Activated naive CD8-positive, alpha-beta T cell (primary cell): ENCODE measurements around the gene CYP46A1.

Experiments
- H3K27ac Mint-ChIP-seq: one replicate; pipeline ENCODE4 v1.8.0; 2021; ENCODE audit warnings: mixed read lengths
- H3K27me3 Mint-ChIP-seq: one replicate; pipeline ENCODE4 v1.8.0; 2021; ENCODE audit warnings: mixed read lengths
- H3K36me3 Mint-ChIP-seq: one replicate; pipeline ENCODE4 v1.8.0; 2021; ENCODE audit warnings: mixed read lengths
- H3K4me1 Mint-ChIP-seq: one replicate; pipeline ENCODE4 v1.8.0; 2021; ENCODE audit warnings: low read depth, mixed read lengths
- H3K4me3 Mint-ChIP-seq: one replicate; pipeline ENCODE4 v1.8.0; 2021; ENCODE audit warnings: mild to moderate bottlenecking, mixed read lengths
- H3K9me3 Mint-ChIP-seq: one replicate; pipeline ENCODE4 v1.8.0; 2021; ENCODE audit warnings: low read depth, mixed read lengths

Gene CYP46A1

GRCh38 chr14:99700379-99700778 is 16.3 kb downstream of the CYP46A1 start:
- Mint-ChIP-seq H3K27ac (no peak overlapping the region), H3K36me3 (peaks cover 15% of the 10 kb centered on the region), H3K27me3 (peaks cover 4% of the 10 kb centered on the region), H3K4me1 (peaks cover 5% of the 10 kb centered on the region), H3K9me3 (peaks cover 13% of the 10 kb centered on the region), H3K4me3 (no peak overlapping the region)

- H3K27me3 Mint-ChIP-seq: peaks cover 4% of the 10 kb centered on the region
- H3K27ac Mint-ChIP-seq: no peak overlapping the region
- peaks cover 15% of the 10 kb centered on the region for H3K36me3 Mint-ChIP-seq
- peaks cover 5% of the 10 kb centered on the region for H3K4me1 Mint-ChIP-seq
- H3K4me3 Mint-ChIP-seq: no peak overlapping the region
- peaks cover 13% of the 10 kb centered on the region for H3K9me3 Mint-ChIP-seq
Observed at GRCh38 chr14:99701260-99701659, 17.2 kb downstream of the CYP46A1 start.

GRCh38 chr14:99702115-99702514 is 18.0 kb downstream of the CYP46A1 start:
- no peak overlapping the region for H3K4me3 Mint-ChIP-seq
- peaks cover 18% of the 10 kb centered on the region for H3K36me3 Mint-ChIP-seq
- H3K4me1 Mint-ChIP-seq: peaks cover 5% of the 10 kb centered on the region
- H3K9me3 Mint-ChIP-seq: peaks cover 13% of the 10 kb centered on the region
- H3K27ac Mint-ChIP-seq: no peak overlapping the region
- peaks cover 4% of the 10 kb centered on the region for H3K27me3 Mint-ChIP-seq

GRCh38 chr14:99703381-99703780 is 19.3 kb downstream of the CYP46A1 start:
- Mint-ChIP-seq H3K27me3 (peaks cover 4% of the 10 kb centered on the region), H3K9me3 (peaks cover 13% of the 10 kb centered on the region)

GRCh38 chr14:99704037-99704436 is 19.9 kb downstream of the CYP46A1 start:
- Mint-ChIP-seq H3K36me3 (peaks cover 18% of the 10 kb centered on the region), H3K27ac (no peak overlapping the region), H3K27me3 (peaks cover 6% of the 10 kb centered on the region), H3K4me1 (peaks cover 3% of the 10 kb centered on the region), H3K4me3 (no peak overlapping the region), H3K9me3 (peaks cover 13% of the 10 kb centered on the region)

More at GRCh38 chr14:99703381-99703780, 19.3 kb downstream of the CYP46A1 start:
- Mint-ChIP-seq H3K4me3 (no peak overlapping the region), H3K27ac (no peak overlapping the region), H3K36me3 (peaks cover 18% of the 10 kb centered on the region), H3K4me1 (peaks cover 5% of the 10 kb centered on the region)

- peaks cover 5% of the 10 kb centered on the region for H3K27me3 Mint-ChIP-seq
- no peaks in the 10 kb centered on the region for H3K4me1 Mint-ChIP-seq
- no peak overlapping the region for H3K4me3 Mint-ChIP-seq
- peaks cover 18% of the 10 kb centered on the region for H3K36me3 Mint-ChIP-seq
- no peak overlapping the region for H3K27ac Mint-ChIP-seq
- H3K9me3 Mint-ChIP-seq: peaks cover 13% of the 10 kb centered on the region
Observed at GRCh38 chr14:99706107-99706900, 22.2 kb downstream of the CYP46A1 start.

- Mint-ChIP-seq H3K27ac (no peak overlapping the region), H3K4me1 (no peaks in the 10 kb centered on the region), H3K9me3 (peaks cover 19% of the 10 kb centered on the region), H3K36me3 (peaks cover 18% of the 10 kb centered on the region), H3K4me3 (no peak overlapping the region), H3K27me3 (peaks cover 7% of the 10 kb centered on the region)
Observed at GRCh38 chr14:99707420-99707819, 23.3 kb downstream of the CYP46A1 start.

GRCh38 chr14:99707921-99708320 is 23.8 kb downstream of the CYP46A1 start:
- H3K36me3 Mint-ChIP-seq: peaks cover 16% of the 10 kb centered on the region
- no peak overlapping the region for H3K4me3 Mint-ChIP-seq
- H3K27me3 Mint-ChIP-seq: peaks cover 11% of the 10 kb centered on the region
- H3K9me3 Mint-ChIP-seq: peaks cover 21% of the 10 kb centered on the region
- H3K4me1 Mint-ChIP-seq: no peaks in the 10 kb centered on the region
- H3K27ac Mint-ChIP-seq: no peak overlapping the region

GRCh38 chr14:99708449-99708848 is 24.4 kb downstream of the CYP46A1 start:
- H3K9me3 Mint-ChIP-seq: peaks cover 16% of the 10 kb centered on the region
- no peak overlapping the region for H3K27ac Mint-ChIP-seq
- peaks cover 11% of the 10 kb centered on the region for H3K27me3 Mint-ChIP-seq
- peaks cover 11% of the 10 kb centered on the region for H3K36me3 Mint-ChIP-seq
- H3K4me1 Mint-ChIP-seq: no peaks in the 10 kb centered on the region
- H3K4me3 Mint-ChIP-seq: no peak overlapping the region

GRCh38 chr14:99713972-99714371 is 29.9 kb downstream of the CYP46A1 start:
- no peak overlapping the region for H3K4me3 Mint-ChIP-seq
- H3K36me3 Mint-ChIP-seq: no peaks in the 10 kb centered on the region
- no peaks in the 10 kb centered on the region for H3K4me1 Mint-ChIP-seq
- peaks cover 8% of the 10 kb centered on the region for H3K27me3 Mint-ChIP-seq
- H3K27ac Mint-ChIP-seq: no peak overlapping the region
- peaks cover 13% of the 10 kb centered on the region for H3K9me3 Mint-ChIP-seq

GRCh38 chr14:99715266-99716000 is 31.3 kb downstream of the CYP46A1 start:
- Mint-ChIP-seq H3K9me3 (peaks cover 13% of the 10 kb centered on the region), H3K27me3 (peaks cover 10% of the 10 kb centered on the region), H3K4me1 (no peaks in the 10 kb centered on the region), H3K4me3 (no peak overlapping the region), H3K27ac (no peak overlapping the region), H3K36me3 (no peaks in the 10 kb centered on the region)

- no peak overlapping the region for H3K4me3 Mint-ChIP-seq
- no peaks in the 10 kb centered on the region for H3K36me3 Mint-ChIP-seq
- H3K27me3 Mint-ChIP-seq: peaks cover 10% of the 10 kb centered on the region
- H3K4me1 Mint-ChIP-seq: no peaks in the 10 kb centered on the region
- peaks cover 13% of the 10 kb centered on the region for H3K9me3 Mint-ChIP-seq
- no peak overlapping the region for H3K27ac Mint-ChIP-seq
Observed at GRCh38 chr14:99716091-99716849, 32.2 kb downstream of the CYP46A1 start.

- Mint-ChIP-seq H3K9me3 (peaks cover 8% of the 10 kb centered on the region), H3K4me3 (no peak overlapping the region), H3K4me1 (no peaks in the 10 kb centered on the region), H3K36me3 (no peaks in the 10 kb centered on the region), H3K27me3 (peaks cover 10% of the 10 kb centered on the region), H3K27ac (no peak overlapping the region)
Observed at GRCh38 chr14:99716850-99717681, 33.0 kb downstream of the CYP46A1 start.

- no peak overlapping the region for H3K27ac Mint-ChIP-seq
- H3K4me3 Mint-ChIP-seq: no peak overlapping the region
- H3K36me3 Mint-ChIP-seq: no peaks in the 10 kb centered on the region
- no peaks in the 10 kb centered on the region for H3K4me1 Mint-ChIP-seq
- peaks cover 3% of the 10 kb centered on the region for H3K9me3 Mint-ChIP-seq
- peaks cover 5% of the 10 kb centered on the region for H3K27me3 Mint-ChIP-seq
Observed at GRCh38 chr14:99717682-99718013, 33.5 kb downstream of the CYP46A1 start.
